Prostate gland (tissue), 2 donors: ENCODE results near the gene TSPAN14.

Source experiments
- POLR2A ChIP-seq: fragments of 450-650 bp; IDR thresholded peaks from one replicate; pipeline ENCODE4 v1.6.1; 2016; ENCODE audit warnings: antibody characterized with exemption, mild to moderate bottlenecking
- TF ChIP-seq, protein P1 (sequence below), 4 experiments: fragments of 200-600 bp in 2 of 4; fragments of 450-650 bp in 2 of 4; sonication (generic) in 2 of 4; IDR thresholded peaks; 1 replicate in 3 of 4; 2 replicates in 1 of 4; pipeline ENCODE4 v1.5.1; 2016 to 2019; ENCODE audit warnings: antibody characterized with exemption in 4 of 4, mild to moderate bottlenecking in 2 of 4, moderate library complexity in 2 of 4

DNA sequence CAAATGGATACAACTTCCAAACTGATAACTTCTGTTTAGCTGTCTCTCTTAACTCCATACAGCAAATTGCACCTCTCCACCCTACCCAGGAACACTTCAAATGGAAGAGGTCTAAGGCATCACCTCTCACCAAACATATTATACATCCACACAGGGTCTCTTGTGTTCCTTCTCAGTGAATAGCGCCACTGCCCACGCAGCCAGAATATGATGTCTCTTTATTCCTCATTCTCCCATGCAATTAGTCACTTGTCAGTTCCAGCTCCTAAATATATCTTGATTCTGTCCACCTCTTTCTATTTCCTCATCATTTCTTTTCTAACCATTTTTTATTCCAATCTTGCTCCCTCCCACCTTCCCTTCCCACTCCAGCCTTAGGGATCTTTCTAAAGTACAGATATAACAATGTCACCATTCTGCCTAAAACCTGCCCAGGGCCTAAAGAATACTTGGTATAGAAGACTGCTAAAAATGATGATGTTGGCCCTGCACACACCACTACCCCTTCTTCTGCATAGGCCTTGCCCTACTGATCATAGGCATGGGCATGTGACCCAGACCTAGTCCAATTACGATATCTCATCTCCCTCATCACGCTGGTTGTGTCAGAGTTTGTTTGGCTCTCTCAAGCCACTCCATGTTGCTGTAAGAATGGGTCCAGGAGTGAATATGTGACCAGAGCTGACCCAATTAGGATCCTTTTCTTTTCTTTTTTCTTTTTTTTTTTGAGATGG is 5.7 kb upstream of the TSPAN14 start:
- TF ChIP-seq, protein P1, sequence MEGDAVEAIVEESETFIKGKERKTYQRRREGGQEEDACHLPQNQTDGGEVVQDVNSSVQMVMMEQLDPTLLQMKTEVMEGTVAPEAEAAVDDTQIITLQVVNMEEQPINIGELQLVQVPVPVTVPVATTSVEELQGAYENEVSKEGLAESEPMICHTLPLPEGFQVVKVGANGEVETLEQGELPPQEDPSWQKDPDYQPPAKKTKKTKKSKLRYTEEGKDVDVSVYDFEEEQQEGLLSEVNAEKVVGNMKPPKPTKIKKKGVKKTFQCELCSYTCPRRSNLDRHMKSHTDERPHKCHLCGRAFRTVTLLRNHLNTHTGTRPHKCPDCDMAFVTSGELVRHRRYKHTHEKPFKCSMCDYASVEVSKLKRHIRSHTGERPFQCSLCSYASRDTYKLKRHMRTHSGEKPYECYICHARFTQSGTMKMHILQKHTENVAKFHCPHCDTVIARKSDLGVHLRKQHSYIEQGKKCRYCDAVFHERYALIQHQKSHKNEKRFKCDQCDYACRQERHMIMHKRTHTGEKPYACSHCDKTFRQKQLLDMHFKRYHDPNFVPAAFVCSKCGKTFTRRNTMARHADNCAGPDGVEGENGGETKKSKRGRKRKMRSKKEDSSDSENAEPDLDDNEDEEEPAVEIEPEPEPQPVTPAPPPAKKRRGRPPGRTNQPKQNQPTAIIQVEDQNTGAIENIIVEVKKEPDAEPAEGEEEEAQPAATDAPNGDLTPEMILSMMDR (IDR thresholded peaks at IDR 0.05), result no peak
- TF ChIP-seq POLR2A, result no peak
